RWPE1 (cell line): ENCODE measurements around the gene TBC1D22A.
A peak's percentile ranks its signal among the peaks of the same experiment; 100 is the strongest.

Experiments
- CTCF ChIA-PET: fragments of 350-600 bp; sonication (Branson Sonifier 250); formaldehyde crosslinking; extraction: SDS; loops from one replicate; lab custom pipeline; 2021; lab: Yijun Ruan, JAX
- POLR2A ChIA-PET: fragments of 400-600 bp; formaldehyde crosslinking; extraction: SDS; loops from one replicate; lab custom pipeline; 2020; ENCODE audit warnings: antibody characterized with exemption; ENCODE audit not compliant: low non-redundant PET; lab: Yijun Ruan, JAX
- DNase-seq: peaks from one replicate; pipeline ENCODE4 v3.0.0; 2012; ENCODE audit warnings: low spot score
- H3K27ac ChIP-seq: fragments of 450-650 bp; 2 replicates; pipeline ENCODE4 v1.5.1; 2017
- TF ChIP-seq, protein P1 (sequence below): fragments of 450-650 bp; conservative IDR thresholded peaks from 2 replicates; pipeline ENCODE4 v1.5.1; 2017; ENCODE audit warnings: low read depth, mild to moderate bottlenecking

The TBC1D22A gene

DNA sequence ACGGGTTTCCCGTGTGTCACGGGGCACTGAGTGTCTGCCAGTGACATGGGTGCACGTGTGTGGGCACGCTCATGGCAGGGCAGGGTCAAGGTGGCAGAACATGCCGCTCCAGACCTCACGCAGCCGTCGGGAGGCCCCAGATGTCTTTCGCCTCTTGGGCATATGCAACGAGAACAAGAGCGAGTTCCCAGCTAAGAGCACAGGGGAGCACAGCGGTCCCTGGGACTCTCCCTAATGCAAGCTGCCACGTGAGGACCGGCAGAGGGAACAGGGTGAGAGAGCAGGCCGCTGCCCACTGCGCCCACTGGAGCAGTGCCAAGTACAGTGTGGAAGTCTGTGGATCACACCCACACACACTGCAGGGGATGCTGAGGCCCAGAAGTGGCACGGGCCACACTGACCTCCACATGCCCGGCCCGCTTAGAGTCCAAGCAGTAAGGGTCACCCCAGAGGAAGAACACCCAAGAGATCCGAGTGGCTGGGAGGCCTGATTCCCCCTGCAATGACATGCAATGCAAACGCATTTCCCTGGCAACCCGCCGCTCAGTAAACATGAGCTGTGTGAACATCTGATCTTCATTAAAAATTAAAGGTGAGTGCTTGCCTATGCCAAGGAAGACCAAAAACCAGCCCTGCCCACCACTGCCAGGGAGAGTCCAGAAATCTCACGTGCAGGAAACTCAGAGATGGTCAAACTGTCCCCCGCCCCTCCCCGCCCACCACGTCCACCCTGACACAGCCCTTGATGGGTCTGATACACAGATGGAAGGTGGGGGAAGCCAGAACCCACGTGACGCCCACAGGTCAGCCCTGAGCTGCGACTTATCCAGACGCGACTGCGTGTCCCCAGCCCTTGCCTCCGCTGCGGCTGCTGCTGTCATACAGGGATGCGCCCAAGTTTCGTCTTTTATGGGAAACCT lies 36.1 kb upstream of the TBC1D22A start:
- no peak for DNase-seq
- peak overlapping the region; percentile 42 for H3K27ac ChIP-seq
- TF ChIP-seq, protein P1, sequence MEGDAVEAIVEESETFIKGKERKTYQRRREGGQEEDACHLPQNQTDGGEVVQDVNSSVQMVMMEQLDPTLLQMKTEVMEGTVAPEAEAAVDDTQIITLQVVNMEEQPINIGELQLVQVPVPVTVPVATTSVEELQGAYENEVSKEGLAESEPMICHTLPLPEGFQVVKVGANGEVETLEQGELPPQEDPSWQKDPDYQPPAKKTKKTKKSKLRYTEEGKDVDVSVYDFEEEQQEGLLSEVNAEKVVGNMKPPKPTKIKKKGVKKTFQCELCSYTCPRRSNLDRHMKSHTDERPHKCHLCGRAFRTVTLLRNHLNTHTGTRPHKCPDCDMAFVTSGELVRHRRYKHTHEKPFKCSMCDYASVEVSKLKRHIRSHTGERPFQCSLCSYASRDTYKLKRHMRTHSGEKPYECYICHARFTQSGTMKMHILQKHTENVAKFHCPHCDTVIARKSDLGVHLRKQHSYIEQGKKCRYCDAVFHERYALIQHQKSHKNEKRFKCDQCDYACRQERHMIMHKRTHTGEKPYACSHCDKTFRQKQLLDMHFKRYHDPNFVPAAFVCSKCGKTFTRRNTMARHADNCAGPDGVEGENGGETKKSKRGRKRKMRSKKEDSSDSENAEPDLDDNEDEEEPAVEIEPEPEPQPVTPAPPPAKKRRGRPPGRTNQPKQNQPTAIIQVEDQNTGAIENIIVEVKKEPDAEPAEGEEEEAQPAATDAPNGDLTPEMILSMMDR = no peak
- ChIA-PET POLR2A (no interaction called here), CTCF (no interaction called here)

DNA sequence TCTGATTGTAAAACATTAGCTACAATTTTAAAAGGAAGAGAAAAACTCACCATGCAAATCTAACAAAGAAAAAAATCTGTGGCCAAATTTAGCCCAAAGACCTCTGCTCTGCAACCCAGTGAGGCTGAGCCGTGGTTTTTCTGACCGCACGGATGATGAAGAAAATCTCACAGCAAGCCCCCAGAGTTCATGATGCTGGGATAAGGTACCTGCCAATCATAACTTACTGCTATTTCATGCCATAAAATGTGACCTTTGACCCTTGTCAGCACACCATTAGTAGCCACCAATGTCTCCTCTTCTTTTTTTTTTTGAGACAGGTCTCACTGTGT lies 35.5 kb upstream of the TBC1D22A start:
- H3K27ac ChIP-seq = peak overlapping the region; percentile 42; the same call in 1 of the 2 replicates
- TF ChIP-seq, protein P1 = no peak
- CTCF ChIA-PET = no interaction called here
- POLR2A ChIA-PET = no interaction called here
- no peak for DNase-seq

DNA sequence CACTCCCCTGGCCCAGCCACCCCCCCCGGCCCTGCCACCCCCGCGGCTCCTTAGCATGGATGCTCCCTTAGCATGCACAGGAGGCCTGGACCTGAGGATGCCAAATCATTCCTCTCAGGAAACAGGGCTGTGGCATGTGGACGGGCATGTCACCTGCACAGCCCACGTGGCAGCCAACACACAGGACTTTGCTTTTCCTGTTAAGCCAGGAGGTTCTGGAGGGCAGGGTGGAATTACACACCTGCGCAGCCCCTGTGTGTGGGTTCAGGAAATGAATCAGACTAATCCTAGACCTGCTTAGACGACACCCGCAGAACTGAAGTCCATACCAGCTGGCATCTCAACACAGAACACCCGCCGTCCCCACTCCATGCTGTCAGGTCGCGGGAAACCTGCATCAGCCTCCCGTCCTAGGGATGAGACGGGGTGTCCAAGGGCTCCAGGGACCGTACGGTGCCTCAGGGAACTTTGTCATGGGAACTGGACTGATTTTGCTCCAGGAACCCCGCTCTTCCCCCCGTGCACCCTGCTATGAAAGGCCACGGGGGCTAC lies 34.6 kb upstream of the TBC1D22A start:
- ChIA-PET POLR2A (no interaction called here), CTCF (no interaction called here)
- TF ChIP-seq, protein P1 = no peak
- peak overlapping the region; percentile 29 for H3K27ac ChIP-seq
- no peak for DNase-seq

DNA sequence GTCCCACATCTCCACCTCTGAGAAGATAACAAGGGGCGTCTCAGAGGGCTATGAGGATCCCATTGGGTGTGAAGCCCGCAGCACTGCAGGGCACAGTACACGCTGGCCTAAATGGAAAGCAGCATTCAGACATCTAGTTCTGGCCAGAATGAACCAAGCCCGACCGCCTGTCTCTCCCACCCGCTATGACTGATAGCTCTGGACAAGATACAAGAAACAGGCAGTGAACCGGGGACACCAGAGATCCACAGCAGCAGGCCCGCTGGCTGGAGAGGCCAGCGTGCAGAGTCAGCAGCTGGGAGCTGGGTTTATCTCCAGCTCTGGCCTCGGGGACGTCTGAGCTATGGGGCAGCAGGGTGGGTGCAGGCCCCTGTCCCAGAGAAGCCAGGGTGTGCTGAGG lies 34.0 kb upstream of the TBC1D22A start:
- TF ChIP-seq, protein P1 = no peak
- CTCF ChIA-PET = no interaction called here
- no peak for DNase-seq
- peak overlapping the region; percentile 29 for H3K27ac ChIP-seq
- POLR2A ChIA-PET = no interaction called here

DNA sequence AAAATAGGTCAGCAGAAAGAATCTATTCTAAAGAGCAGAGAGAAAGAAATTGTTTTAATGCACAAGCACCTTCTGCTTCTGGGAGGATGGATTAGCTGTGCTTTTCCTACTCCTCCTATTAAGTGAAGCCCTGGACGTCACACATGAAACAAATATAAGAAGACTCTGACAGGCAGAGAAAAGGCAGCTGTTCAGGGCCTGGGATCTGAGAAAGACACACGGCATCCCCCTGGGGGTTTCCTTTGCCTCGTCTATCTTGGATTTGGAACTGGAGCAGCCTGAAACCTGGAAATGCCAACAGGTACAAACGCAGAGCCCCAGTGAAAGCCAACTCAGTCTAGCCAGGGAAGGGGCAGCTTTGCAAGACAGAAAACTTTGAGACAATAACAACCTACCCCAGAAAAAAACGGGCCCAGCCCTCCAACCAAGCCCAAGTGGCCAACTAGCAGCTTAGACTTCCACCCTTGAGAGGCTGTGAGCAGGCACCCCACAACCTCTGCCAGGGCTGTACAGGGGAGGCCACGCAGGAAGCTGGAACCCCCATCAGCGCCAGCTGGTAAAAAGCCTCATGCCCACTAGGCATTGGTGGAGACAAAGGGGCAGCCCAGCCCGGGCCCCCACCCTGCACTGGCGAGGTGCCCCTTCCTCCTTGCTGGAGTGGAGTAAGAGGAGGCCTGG lies 31.7 kb upstream of the TBC1D22A start:
- TF ChIP-seq, protein P1 = no peak
- CTCF ChIA-PET = interaction anchor here (1.6 kb wide), 1 partner anchor 167 kb away, joined by 5 read pairs; no protein-coding TSS in a partner anchor
- no peak for DNase-seq
- H3K27ac ChIP-seq = peak overlapping the region; percentile 76
- POLR2A ChIA-PET = no interaction called here

DNA sequence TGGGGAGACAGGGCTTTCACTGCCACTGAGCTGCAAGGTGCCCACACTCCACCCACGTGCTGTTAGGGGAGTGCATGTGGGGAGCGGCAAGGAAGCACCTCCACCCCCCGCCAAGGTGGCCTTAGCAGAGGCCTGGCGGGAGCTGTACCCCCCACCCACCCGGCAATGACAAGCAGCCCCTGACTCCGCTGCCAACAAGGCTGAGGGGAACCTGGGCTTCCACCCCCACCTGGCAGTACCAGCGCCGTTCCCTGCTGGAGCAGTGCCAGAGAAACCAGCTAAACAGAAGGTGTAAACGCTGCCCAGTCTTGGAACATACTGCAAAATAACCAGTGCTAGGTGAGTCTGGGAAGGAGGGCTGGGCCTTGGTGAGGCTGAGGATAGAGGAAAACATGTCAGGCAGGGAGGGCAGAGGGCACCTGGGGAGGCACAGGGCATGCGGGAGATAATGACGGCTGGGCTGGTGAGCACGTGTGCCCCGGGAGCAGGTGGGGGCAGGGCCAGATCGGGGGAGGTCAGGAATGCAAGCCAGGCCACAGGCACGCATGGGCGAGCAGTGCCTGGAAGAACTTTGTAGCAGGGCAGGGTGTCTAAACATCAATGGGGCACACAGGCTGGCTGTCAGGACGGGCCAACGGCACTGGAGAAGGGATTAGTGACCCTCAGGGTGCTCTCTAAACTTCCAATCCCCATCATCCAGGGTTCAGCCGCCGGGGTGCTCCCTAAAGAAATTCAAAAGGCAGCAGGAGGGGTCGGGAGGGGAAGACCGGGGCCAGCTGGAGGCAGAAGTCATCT lies 31.0 kb upstream of the TBC1D22A start:
- POLR2A ChIA-PET = no interaction called here
- H3K27ac ChIP-seq = peak overlapping the region; percentile 76
- TF ChIP-seq, protein P1 = no peak
- DNase-seq = peak; percentile 43
- CTCF ChIA-PET = interaction anchor here (1.6 kb wide), 1 partner anchor 168 kb away, joined by 5 read pairs; no protein-coding TSS in a partner anchor
